Tibial nerve (tissue), 3 donors: ENCODE results near the gene NOSTRIN.

Source experiments
- CTCF ChIP-seq, 5 experiments: fragments of 200-600 bp in 3 of 5; fragments of 450-650 bp in 2 of 5; sonication (generic) in 3 of 5; IDR thresholded peaks; one replicate each; pipeline ENCODE4 v1.5.1; 2016 to 2019; ENCODE audit warnings: antibody characterized with exemption in 5 of 5, mild to moderate bottlenecking in 3 of 5, moderate library complexity in 2 of 5
- POLR2A ChIP-seq, 2 donors: fragments of 450-650 bp; IDR thresholded peaks; one replicate each; pipeline ENCODE4 v1.6.1; 2017; ENCODE audit warnings: antibody characterized with exemption in 2 of 2, mild to moderate bottlenecking in 2 of 2, moderate library complexity in 2 of 2

DNA sequence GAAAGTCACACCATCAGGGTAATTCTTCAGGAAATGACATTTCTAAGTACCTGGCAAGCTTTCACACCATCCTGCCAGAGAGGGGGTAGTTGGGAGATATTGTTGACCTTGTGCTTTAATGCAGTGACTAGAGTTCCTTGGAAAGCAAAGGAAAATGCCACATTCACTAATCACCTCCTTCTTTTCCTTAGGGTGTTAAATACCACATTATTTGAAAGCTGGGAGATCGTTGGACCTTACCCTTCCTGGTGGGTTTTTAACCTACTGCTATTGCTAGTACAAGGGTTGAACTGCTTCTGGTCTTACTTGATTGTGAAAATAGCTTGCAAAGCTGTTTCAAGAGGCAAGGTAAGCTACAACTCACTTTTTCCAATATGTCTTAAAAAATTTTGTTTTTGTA is 37.0 kb upstream of the NOSTRIN start:
- no peak for TF ChIP-seq POLR2A (IDR thresholded peaks at IDR 0.05)
- TF ChIP-seq CTCF (IDR thresholded peaks at IDR 0.05): no peak
